ENCODE results near the gene TMEM163. TPM values are rescaled to one million over a fixed set of nuclear protein-coding genes. Genes with fewer than 3 reads are reported as not detected.

TMEM163 gene
- total RNA-seq (1 to 10 TPM in 4 of 7 donors, under 1 TPM in 3; 0.24 to 2.3 (median 1.5) TPM), polyA plus RNA-seq (1 to 10 TPM; 1.0 to 3.6 TPM)
- long read RNA-seq, donor 1, partial matches to known transcripts: 0 of 1 reads
- long read RNA-seq, donor 1, other reads (novel, unspliced or antisense): 1 of 1 reads
- long read RNA-seq, donor 2, full-length matches to known transcripts: 3 of 3 reads
- long read RNA-seq, donor 2, partial matches to known transcripts: 0 of 3 reads
- long read RNA-seq, donor 2, other reads (novel, unspliced or antisense): 0 of 3 reads
- long read RNA-seq, donor 3, partial matches to known transcripts: 0 of 1 reads
- long read RNA-seq, donor 3, other reads (novel, unspliced or antisense): 1 of 1 reads

DNA sequence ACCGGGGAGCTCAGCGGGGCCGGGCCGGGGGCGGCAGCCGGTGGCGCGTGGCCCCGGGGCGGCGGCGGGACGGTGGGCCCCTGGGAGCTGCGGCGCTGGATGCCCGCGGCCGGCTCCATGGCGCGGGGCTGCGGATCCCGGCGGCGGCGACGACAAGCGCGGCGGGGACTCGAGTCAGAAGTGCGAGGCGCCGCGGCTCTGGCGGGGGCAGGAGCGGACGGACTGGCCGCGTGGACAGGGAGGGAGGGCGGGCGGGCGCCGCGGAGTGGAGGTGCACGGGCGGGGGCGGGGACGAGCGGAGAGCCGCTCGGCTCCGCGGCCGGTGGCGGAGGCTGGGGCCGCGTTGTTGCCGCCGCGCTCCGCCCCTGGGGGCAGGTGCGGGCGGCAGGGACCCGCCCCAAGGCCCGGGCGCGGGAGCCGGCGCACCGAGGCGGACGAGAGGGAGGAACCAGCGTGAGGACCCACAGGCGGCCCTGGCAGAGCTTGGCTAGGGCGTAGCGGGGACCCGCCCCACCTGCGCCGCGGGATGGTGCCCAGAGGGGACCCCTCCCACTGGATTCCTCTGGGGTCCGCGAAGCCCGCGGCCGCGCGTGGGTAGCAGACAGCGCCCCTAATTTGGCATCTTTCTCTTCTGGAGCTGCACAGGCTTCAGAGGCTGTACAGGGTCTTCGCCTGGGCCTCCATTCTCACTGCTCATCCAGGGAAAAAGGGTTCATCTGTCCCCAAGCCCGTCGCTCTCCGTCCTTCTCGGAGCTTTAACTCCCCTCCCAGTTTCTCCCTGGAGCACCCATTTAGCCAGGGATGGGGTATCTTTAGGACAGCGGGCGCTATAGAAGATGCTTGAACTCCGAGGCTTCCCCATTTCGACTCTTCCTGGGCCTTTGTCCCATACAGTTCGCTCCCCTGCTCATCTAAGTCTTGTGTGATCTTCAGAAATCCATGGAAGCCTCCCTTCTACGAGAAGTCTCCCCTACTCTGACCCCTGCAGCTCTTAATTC is at the start of gene TMEM163:
TMEM163 (minus strand) TSS at position 184 of the 998 bp plus-strand sequence.
- peak within 1 kb of the TSS; percentile 28 for H3K4me3 ChIP-seq
- H3K27me3 ChIP-seq: no peaks in the 10 kb centered on the region
- DNase-seq: peak in 3 of 5 donors; percentile 12 to 37 (median 21)
- H3K9me3 ChIP-seq: no peaks in the 10 kb centered on the region
- H3K27ac ChIP-seq: no peak within 1 kb of the TSS
- no peaks in the 10 kb centered on the region for H3K36me3 ChIP-seq
- peaks cover 4% of the 10 kb centered on the region for H3K4me1 ChIP-seq (ENCODE audit: insufficient read depth)
- intact Hi-C loops (cut with DNase I): no loop called here
- WGBS, 3 donors: 11 to 53% (median 18%) methylated on average over 19 to 99 of the region's 99 CpGs
- no peak for TF ChIP-seq EP300 (IDR thresholded peaks at IDR 0.05)
- TF ChIP-seq POLR2A (IDR thresholded peaks at IDR 0.05): no peak
- TF ChIP-seq, protein P1, sequence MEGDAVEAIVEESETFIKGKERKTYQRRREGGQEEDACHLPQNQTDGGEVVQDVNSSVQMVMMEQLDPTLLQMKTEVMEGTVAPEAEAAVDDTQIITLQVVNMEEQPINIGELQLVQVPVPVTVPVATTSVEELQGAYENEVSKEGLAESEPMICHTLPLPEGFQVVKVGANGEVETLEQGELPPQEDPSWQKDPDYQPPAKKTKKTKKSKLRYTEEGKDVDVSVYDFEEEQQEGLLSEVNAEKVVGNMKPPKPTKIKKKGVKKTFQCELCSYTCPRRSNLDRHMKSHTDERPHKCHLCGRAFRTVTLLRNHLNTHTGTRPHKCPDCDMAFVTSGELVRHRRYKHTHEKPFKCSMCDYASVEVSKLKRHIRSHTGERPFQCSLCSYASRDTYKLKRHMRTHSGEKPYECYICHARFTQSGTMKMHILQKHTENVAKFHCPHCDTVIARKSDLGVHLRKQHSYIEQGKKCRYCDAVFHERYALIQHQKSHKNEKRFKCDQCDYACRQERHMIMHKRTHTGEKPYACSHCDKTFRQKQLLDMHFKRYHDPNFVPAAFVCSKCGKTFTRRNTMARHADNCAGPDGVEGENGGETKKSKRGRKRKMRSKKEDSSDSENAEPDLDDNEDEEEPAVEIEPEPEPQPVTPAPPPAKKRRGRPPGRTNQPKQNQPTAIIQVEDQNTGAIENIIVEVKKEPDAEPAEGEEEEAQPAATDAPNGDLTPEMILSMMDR (IDR thresholded peaks at IDR 0.05): no peak

DNA sequence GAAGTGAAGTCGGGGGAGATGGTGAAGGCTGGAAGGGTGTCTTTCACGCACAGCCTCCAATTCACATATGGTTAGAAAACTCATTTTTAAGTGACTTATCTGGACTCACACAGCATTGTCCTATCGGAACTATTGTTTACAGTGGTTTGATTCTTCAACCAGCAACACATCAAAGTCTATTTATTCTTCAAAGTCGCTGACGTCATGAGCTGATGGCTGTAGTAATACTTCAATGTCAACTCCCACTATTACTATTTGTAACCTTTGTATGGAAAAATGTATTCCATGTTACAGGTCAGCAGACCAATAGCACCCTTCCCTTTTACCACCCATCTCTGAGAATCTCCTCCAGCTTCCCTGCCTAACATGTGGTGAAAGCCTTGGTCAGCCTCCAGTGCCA is 47.8 kb upstream of the TMEM163 start:
- WGBS, 3 donors: 90 to 91% (median 91%) methylated on average over 5 of the region's 5 CpGs
- Histone ChIP-seq H3K36me3 (no peaks in the 10 kb centered on the region), H3K4me1 (ENCODE audit: insufficient read depth) (peaks cover 12% of the 10 kb centered on the region), H3K27ac (no peak overlapping the region), H3K9me3 (no peaks in the 10 kb centered on the region), H3K27me3 (no peaks in the 10 kb centered on the region), H3K4me3 (no peak overlapping the region)
- intact Hi-C loops (cut with DNase I): no loop called here
- DNase-seq: no peak
- TF ChIP-seq, protein P1 (IDR thresholded peaks at IDR 0.05): no peak
- TF ChIP-seq EP300 (IDR thresholded peaks at IDR 0.05) (no peak), POLR2A (IDR thresholded peaks at IDR 0.05) (no peak)

DNA sequence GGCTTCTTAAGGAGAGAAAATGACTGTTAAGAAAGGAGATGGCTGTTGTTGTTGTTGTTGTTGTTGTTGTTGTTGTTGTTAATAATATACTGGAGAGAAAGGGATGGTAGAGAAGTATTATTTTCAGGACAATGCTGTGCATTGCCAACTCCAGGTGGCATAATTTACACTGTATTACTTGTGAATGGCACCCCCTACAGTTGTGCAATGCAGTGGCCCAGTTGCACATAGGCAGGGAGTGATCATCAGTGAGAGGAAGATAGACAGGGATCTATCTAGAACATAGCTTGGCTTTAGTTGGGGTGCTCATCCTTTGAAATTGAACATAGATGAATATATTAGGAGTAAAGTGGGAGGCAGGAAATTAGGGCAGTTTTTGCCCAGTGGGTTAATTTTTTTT is 47.2 kb upstream of the TMEM163 start:
- peaks cover 12% of the 10 kb centered on the region for H3K4me1 ChIP-seq (ENCODE audit: insufficient read depth)
- no peaks in the 10 kb centered on the region for H3K27me3 ChIP-seq
- H3K36me3 ChIP-seq: no peaks in the 10 kb centered on the region
- DNase-seq: no peak
- H3K9me3 ChIP-seq: no peaks in the 10 kb centered on the region
- H3K4me3 ChIP-seq: no peak overlapping the region
- intact Hi-C loops (cut with DNase I): no loop called here
- no peak for TF ChIP-seq EP300 (IDR thresholded peaks at IDR 0.05)
- no peak for TF ChIP-seq POLR2A (IDR thresholded peaks at IDR 0.05)
- TF ChIP-seq, protein P1 (IDR thresholded peaks at IDR 0.05): no peak
- H3K27ac ChIP-seq: no peak overlapping the region

DNA sequence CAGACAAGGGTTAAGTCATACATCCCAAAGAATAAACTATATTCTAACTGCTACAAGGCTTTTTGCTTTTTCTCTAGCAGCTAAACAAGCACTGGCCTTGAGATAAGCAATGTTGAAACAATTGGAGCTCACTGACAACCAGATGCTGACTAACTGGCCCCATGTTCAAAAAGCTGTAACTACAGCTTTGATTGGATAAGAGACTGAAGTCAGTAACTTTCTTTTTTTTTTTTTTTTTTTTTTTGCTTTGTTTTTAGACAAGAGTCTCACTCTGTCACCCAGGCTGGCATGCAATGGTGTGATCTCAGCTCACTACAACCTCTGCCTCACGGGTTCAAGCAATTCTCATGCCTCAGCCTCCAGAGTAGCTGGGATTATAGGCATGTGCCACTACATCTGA is 45.4 kb upstream of the TMEM163 start:
- 10 to 35% (median 10%) methylated on average over 1 of the region's 1 CpG for WGBS, 3 donors
- no peak overlapping the region for H3K27ac ChIP-seq
- TF ChIP-seq EP300 (IDR thresholded peaks at IDR 0.05) (no peak), POLR2A (IDR thresholded peaks at IDR 0.05) (no peak)
- TF ChIP-seq, protein P1 (IDR thresholded peaks at IDR 0.05): no peak

More for the DNA sequence above, 45.4 kb upstream of the TMEM163 start:
- DNase-seq: peak in 1 of 5 donors; percentile 20
- H3K27me3 ChIP-seq: no peaks in the 10 kb centered on the region
- no peak overlapping the region for H3K4me3 ChIP-seq
- H3K4me1 ChIP-seq (ENCODE audit: insufficient read depth): peaks cover 12% of the 10 kb centered on the region
- H3K9me3 ChIP-seq: no peaks in the 10 kb centered on the region
- H3K36me3 ChIP-seq: no peaks in the 10 kb centered on the region
- intact Hi-C loops (cut with DNase I): no loop called here
